ENCODE data around the gene VTI1B. TPM values are rescaled to one million over a fixed set of nuclear protein-coding genes. Genes with fewer than 3 reads are reported as not detected.
A peak's percentile ranks its signal among the peaks of the same experiment; 100 is the strongest.

Gene VTI1B
- total RNA-seq, 1 experiment from 2014 or later = 35.3 TPM

DNA sequence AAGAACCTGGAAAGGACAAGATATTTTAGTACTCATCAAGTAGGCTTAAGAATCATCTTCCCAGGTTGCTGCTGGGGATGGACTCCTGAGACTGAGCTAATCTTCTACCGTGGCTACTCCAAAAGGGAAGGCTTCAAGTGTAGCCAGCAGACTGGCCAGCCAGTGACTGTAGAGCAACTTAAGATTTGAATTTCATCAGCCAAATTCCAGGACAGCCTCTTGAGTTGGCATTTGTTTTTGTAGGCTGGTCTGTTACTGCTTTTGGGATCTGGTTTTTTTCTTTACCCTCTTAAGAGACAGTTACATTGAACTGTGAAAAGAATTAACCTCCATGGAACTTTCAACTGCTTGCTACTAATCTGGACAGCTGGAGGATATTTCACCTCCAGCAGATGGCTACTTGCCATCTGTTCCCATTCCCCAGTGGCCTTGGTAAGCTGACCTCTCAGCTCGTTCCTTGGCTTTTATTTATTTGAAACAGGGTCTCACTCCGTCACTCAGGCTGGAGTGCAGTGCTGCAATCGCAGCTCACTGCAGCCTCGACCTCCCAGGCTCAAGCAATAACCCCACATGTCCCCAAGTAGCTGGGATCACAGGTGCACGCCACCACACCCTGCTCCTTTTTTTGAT lies 20.7 kb downstream of the VTI1B start:
- Histone ChIP-seq H3K27me3 (no peaks in the 10 kb centered on the region; the same call in 1 of the 2 replicates), H3K27ac (no peak overlapping the region), H3K36me3 (peaks cover 39% of the 10 kb centered on the region), H3K4me3 (no peak overlapping the region), H3K9me3 (replicated peaks) (no peaks in the 10 kb centered on the region), H3K4me1 (peaks cover 5% of the 10 kb centered on the region)
- DNase-seq = peak; percentile 24 to 47

DNA sequence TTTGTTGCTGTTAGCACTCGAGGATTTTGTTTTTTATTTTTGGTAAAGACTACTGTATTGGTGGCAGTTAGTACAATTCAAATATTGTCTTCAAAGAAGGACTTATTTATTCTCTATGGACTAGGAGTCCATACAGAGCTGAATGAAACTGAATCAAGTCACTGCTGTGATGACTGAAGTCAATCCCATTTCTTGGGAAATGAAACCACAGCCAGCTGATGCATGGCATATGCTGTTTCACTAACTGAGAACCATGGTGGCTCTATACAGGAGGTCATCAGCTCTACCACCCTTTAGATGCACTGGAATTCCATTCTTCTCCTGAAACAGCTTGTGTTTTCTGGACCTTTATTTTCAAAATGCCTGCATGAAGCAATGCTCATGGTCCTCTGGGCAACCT lies 22.2 kb downstream of the VTI1B start:
- H3K9me3 ChIP-seq (replicated peaks) = no peaks in the 10 kb centered on the region
- H3K27ac ChIP-seq = no peak overlapping the region
- no peaks in the 10 kb centered on the region; the same call in 1 of the 2 replicates for H3K27me3 ChIP-seq
- H3K4me1 ChIP-seq = peaks cover 5% of the 10 kb centered on the region
- no peak for DNase-seq
- H3K4me3 ChIP-seq = no peak overlapping the region
- peaks cover 36% of the 10 kb centered on the region for H3K36me3 ChIP-seq

- DNase-seq = no peak
- Histone ChIP-seq H3K4me3 (no peak overlapping the region), H3K27ac (no peak overlapping the region), H3K4me1 (peaks cover 5% of the 10 kb centered on the region), H3K9me3 (replicated peaks) (no peaks in the 10 kb centered on the region), H3K36me3 (peaks cover 31% of the 10 kb centered on the region), H3K27me3 (no peaks in the 10 kb centered on the region; the same call in 1 of the 2 replicates)
Observed at GRCh38 chr14:67650694-67651093, 23.7 kb downstream of the VTI1B start.

- Histone ChIP-seq H3K9me3 (replicated peaks) (no peaks in the 10 kb centered on the region), H3K36me3 (peaks cover 28% of the 10 kb centered on the region), H3K4me1 (peaks cover 5% of the 10 kb centered on the region), H3K4me3 (no peak overlapping the region), H3K27me3 (no peaks in the 10 kb centered on the region; the same call in 1 of the 2 replicates), H3K27ac (no peak overlapping the region)
- no peak for DNase-seq
Observed at GRCh38 chr14:67650151-67650550, 24.3 kb downstream of the VTI1B start.

DNA sequence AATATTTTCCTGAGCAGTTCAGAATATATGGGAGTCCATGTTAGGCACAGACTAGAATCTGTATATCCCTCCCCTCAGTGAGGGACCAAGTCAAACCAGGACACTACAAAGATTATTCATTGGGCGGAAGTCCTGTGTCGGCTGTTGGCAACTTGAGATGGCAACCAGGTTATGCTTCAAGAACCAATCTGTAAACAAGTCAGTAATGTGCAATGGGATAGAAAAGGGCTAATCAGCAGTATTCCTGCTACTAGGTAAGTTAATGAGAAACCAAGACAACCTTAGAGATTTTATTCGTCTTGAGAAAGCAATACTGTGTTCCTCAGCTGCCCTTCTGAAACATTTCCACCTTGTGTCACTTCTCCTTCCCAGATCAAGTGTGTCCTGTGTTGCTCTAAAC lies 28.3 kb downstream of the VTI1B start:
- H3K4me1 ChIP-seq = no peaks in the 10 kb centered on the region
- H3K36me3 ChIP-seq = peaks cover 12% of the 10 kb centered on the region; the same call in 1 of the 2 replicates
- H3K9me3 ChIP-seq (replicated peaks) = no peaks in the 10 kb centered on the region
- H3K4me3 ChIP-seq = no peak overlapping the region
- DNase-seq = no peak
- H3K27me3 ChIP-seq = no peaks in the 10 kb centered on the region; the same call in 1 of the 2 replicates
- no peak overlapping the region for H3K27ac ChIP-seq

GRCh38 chr14:67645414-67645813 lies 29.0 kb downstream of the VTI1B start:
- Histone ChIP-seq H3K27ac (no peak overlapping the region), H3K9me3 (replicated peaks) (no peaks in the 10 kb centered on the region; the same call in 1 of the 2 replicates), H3K4me3 (no peak overlapping the region), H3K27me3 (no peaks in the 10 kb centered on the region; the same call in 1 of the 2 replicates), H3K4me1 (no peaks in the 10 kb centered on the region), H3K36me3 (peaks cover 8% of the 10 kb centered on the region; the same call in 1 of the 2 replicates)
- DNase-seq = no peak

GRCh38 chr14:67644428-67644827 lies 30.0 kb downstream of the VTI1B start:
- H3K27ac ChIP-seq = no peak overlapping the region
- no peaks in the 10 kb centered on the region for H3K4me1 ChIP-seq
- no peaks in the 10 kb centered on the region; the same call in 1 of the 2 replicates for H3K9me3 ChIP-seq (replicated peaks)
- H3K36me3 ChIP-seq = peaks cover 3% of the 10 kb centered on the region; the same call in 1 of the 2 replicates
- no peak overlapping the region for H3K4me3 ChIP-seq
- no peak for DNase-seq
- no peaks in the 10 kb centered on the region; the same call in 1 of the 2 replicates for H3K27me3 ChIP-seq

GRCh38 chr14:67643713-67644112 lies 30.7 kb downstream of the VTI1B start:
- no peaks in the 10 kb centered on the region for H3K4me1 ChIP-seq
- no peak for DNase-seq
- no peaks in the 10 kb centered on the region; the same call in 1 of the 2 replicates for H3K9me3 ChIP-seq (replicated peaks)
- H3K27me3 ChIP-seq = no peaks in the 10 kb centered on the region
- H3K36me3 ChIP-seq = 0 out of 2 replicates have a peak, but pooled peaks cover 2% of the 10 kb centered on the region
- no peak overlapping the region for H3K27ac ChIP-seq
- no peak overlapping the region for H3K4me3 ChIP-seq

GRCh38 chr14:67641902-67642749 lies 32.3 kb downstream of the VTI1B start:
- Histone ChIP-seq H3K27ac (no peak overlapping the region), H3K4me1 (no peaks in the 10 kb centered on the region), H3K4me3 (no peak overlapping the region), H3K9me3 (replicated peaks) (no peaks in the 10 kb centered on the region; the same call in 1 of the 2 replicates), H3K36me3 (no peaks in the 10 kb centered on the region), H3K27me3 (no peaks in the 10 kb centered on the region)
- DNase-seq = no peak

DNA sequence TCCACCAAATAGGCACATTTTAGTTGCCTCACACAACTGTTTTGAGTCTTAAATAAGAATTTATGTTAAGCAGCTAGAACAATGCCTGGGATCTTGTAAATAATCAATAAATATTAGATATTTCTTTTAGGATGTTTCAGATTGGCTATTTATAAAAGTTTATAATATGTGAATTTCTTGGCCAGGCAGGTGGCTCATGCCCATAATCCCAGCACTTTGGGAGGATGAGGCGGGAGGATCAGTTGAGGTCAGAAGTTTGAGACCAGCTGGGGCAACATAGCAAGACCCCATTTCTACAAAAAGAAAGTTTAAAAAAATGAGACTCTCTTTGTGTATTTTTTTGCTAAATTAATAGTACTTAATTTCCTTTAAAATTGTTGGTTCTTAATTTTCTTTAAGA lies 33.0 kb downstream of the VTI1B start:
- no peak overlapping the region for H3K4me3 ChIP-seq

GRCh38 chr14:67638642-67639041 lies 35.8 kb downstream of the VTI1B start:
- no peaks in the 10 kb centered on the region; the same call in 1 of the 2 replicates for H3K9me3 ChIP-seq (replicated peaks)
- no peak for DNase-seq
- H3K36me3 ChIP-seq = no peaks in the 10 kb centered on the region
- no peaks in the 10 kb centered on the region for H3K27me3 ChIP-seq
- H3K27ac ChIP-seq = no peak overlapping the region
- H3K4me1 ChIP-seq = no peaks in the 10 kb centered on the region
- H3K4me3 ChIP-seq = no peak overlapping the region

More for the DNA sequence above, 33.0 kb downstream of the VTI1B start:
- no peak for DNase-seq
- H3K9me3 ChIP-seq (replicated peaks) = no peaks in the 10 kb centered on the region; the same call in 1 of the 2 replicates
- no peaks in the 10 kb centered on the region for H3K4me1 ChIP-seq
- H3K27ac ChIP-seq = no peak overlapping the region
- no peaks in the 10 kb centered on the region for H3K36me3 ChIP-seq
- no peaks in the 10 kb centered on the region for H3K27me3 ChIP-seq

DNA sequence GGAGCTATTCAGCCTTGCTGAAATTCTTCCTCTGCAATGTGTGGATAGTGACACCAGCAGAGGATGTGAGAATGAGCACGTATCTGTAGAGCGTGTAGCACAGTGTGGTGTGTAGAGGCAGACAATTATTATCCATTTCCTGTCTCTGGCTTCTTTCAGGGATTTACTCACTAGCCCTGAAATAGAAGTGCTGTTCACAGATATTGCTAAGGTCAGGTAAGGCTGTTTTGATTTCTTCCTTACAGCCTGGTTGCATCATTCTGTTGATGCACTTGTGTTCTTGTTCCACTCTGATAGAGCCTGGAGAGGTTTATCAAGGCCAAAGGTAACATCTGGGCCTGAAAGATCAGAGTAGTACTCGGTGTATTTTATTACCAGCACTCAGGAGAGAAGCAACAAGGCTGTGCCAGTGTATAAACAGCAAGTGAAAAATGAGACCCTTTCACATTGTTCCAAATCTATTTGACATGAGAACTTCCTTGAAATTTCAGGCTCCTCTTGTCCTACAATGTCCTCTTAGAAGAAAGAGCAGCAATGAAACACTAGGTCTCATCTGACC lies 38.0 kb downstream of the VTI1B start:
- no peaks in the 10 kb centered on the region for H3K27me3 ChIP-seq
- H3K36me3 ChIP-seq = no peaks in the 10 kb centered on the region
- H3K4me3 ChIP-seq = no peak overlapping the region
- H3K4me1 ChIP-seq = no peaks in the 10 kb centered on the region
- DNase-seq = no peak
- no peaks in the 10 kb centered on the region; the same call in 1 of the 2 replicates for H3K9me3 ChIP-seq (replicated peaks)
- H3K27ac ChIP-seq = no peak overlapping the region

GRCh38 chr14:67633451-67634147 lies 40.8 kb downstream of the VTI1B start:
- Histone ChIP-seq H3K27ac (no peak overlapping the region), H3K4me1 (no peaks in the 10 kb centered on the region)

GRCh38 chr14:67630938-67631337 lies 43.5 kb downstream of the VTI1B start:
- Histone ChIP-seq H3K27me3 (no peaks in the 10 kb centered on the region), H3K36me3 (no peaks in the 10 kb centered on the region), H3K9me3 (replicated peaks) (no peaks in the 10 kb centered on the region), H3K4me3 (no peak overlapping the region), H3K4me1 (no peaks in the 10 kb centered on the region), H3K27ac (no peak overlapping the region)
- no peak for DNase-seq

More at GRCh38 chr14:67633451-67634147, 40.8 kb downstream of the VTI1B start:
- Histone ChIP-seq H3K9me3 (replicated peaks) (no peaks in the 10 kb centered on the region), H3K36me3 (no peaks in the 10 kb centered on the region), H3K27me3 (no peaks in the 10 kb centered on the region), H3K4me3 (no peak overlapping the region)
- no peak for DNase-seq
